GM18507 (cell line): ENCODE data around the gene SLX4.
"Not testable (repeated sequence)": the region's sequence is repeated elsewhere in the genome, so short reads cannot be mapped to it uniquely, and the experiment has no call there.

Experiments used
- DNase-seq: peaks from one replicate; pipeline ENCODE4 v3.0.0; 2011; ENCODE audit warnings: low read depth; ENCODE audit not compliant: insufficient read length; ENCODE audit errors: extremely low spot score
- FAIRE-seq: peaks from 2 replicates; lab custom pipeline; 2011; peaks lifted over from hg19 to GRCh38; lab: Jason Lieb, UNC

Gene SLX4

GRCh38 chr16:3643095-3643730, 31.8 kb upstream of the SLX4 start:
- no peak for DNase-seq
- no peak for FAIRE-seq

- no peak for FAIRE-seq
Measured at GRCh38 chr16:3642397-3643094, 31.1 kb upstream of the SLX4 start.

GRCh38 chr16:3641801-3642396, 30.5 kb upstream of the SLX4 start:
- no peak for DNase-seq
- FAIRE-seq = no peak

More at GRCh38 chr16:3642397-3643094, 31.1 kb upstream of the SLX4 start:
- DNase-seq = no peak

DNA sequence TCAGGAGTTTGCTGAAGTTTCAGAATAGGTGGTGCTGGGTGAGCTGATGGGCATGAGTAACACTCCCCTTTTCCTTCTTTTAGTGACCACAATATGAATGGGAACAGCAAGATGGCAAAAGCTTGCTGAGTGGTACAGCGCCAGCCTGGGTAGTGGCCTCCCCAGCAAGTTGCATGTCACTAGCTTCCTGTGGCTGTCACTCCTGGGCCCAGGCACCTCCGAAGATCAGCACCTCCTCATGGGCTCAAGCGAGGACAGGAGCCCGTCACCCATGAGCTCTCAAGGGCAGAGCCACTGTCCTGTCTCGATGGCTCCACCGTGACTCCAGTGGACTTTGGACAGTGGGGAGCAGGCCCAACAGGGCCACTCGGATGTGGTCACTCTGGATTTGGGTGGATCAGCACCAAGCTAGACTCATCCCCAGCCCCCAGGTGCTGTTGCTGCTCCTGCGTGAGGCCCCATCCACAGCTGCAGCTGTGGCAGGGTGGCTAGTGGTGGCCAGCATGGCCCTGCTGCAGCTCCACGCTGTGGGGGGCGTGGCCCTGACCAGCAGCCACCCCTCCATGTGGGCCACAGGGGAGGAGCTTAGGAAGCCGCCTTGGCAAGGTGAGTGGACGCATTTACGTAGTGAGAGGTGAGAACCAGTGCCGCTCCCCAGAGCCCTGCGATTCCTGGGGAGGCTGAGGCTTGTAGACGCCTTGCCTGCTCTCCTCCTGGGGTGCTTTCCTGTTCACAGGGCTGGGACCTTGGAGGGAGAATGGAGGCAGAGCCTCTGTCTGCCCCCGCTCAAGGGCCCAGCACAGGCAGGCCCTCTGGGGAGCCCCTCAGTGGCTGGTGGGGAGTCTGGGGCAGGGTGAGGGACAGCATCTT, 29.5 kb upstream of the SLX4 start:
- DNase-seq (no peak), FAIRE-seq (no peak)

- FAIRE-seq = no peak
- no peak for DNase-seq
Measured at GRCh38 chr16:3640207-3640606, 28.8 kb upstream of the SLX4 start.

DNA sequence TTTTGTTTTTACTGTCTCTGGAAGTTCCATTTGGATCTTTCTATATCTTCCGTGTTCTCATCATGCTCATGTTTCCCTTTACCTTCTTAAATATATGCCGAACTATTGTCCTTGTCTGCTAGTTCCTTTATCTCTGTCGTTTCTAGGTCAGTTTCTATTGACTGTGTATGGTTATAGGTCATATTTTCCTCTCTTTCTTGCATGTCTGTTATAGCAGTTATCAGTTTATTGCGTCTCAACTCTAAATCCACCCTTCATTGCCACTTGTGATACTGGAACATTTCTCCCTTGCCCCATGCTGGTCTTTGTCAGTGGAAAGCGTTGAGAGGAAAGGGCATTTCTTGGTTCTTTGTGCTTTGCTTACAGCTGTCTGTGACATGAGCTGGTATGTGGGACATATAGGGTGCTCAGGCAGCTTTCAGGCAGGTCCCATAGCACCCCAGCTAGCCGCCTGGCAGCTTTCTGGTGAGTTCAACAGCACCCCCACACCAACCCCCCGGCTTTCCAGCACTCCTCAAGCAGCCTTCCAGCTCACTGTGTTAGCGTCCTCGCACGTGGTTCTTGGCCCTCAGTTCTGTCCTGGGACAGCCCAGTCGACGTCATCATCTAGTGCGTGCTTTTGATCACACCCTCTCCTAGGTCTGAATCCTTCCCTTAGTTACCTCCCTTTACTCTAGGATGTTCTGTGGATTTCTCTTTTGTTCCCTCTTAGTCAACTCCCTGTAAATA, 27.7 kb upstream of the SLX4 start:
- no peak for FAIRE-seq

GRCh38 chr16:3637371-3637923, 26.0 kb upstream of the SLX4 start:
- no peak for DNase-seq
- FAIRE-seq = peak; percentile 24

More for the DNA sequence above, 27.7 kb upstream of the SLX4 start:
- DNase-seq = no peak

- DNase-seq (no peak), FAIRE-seq (peak; percentile 83)
Measured at GRCh38 chr16:3625911-3626732, 14.7 kb upstream of the SLX4 start.

- no peak for FAIRE-seq
- DNase-seq = no peak
Measured at GRCh38 chr16:3625331-3625730, 13.9 kb upstream of the SLX4 start.

DNA sequence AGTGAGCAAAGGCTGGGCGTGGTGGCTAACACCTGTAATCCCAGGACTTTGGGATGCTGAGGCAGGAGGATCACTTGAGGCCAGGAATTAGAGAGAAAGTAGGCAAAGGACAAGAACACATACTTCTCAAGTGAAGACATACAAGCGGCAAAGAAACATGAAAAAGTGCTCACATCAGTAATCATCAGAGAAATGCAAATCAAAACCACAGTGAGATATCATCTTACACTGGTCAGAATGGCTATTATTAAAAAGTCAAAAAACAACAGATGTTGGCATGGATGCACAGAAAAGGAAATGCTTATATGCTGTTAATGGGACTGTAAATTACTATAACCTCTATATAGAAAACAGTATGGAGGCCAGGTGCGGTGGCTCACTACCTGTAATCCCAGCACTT, 12.2 kb upstream of the SLX4 start:
- no peak for DNase-seq
- peak; percentile 80 for FAIRE-seq

GRCh38 chr16:3618769-3619141, 7.3 kb upstream of the SLX4 start:
- FAIRE-seq (no peak), DNase-seq (no peak)

- FAIRE-seq (no peak), DNase-seq (no peak)
Measured at GRCh38 chr16:3612510-3613466, 1.4 kb upstream of the SLX4 start.

GRCh38 chr16:3610698-3611145, 684 bp downstream of the SLX4 start:
- DNase-seq = no peak
- no peak for FAIRE-seq

DNA sequence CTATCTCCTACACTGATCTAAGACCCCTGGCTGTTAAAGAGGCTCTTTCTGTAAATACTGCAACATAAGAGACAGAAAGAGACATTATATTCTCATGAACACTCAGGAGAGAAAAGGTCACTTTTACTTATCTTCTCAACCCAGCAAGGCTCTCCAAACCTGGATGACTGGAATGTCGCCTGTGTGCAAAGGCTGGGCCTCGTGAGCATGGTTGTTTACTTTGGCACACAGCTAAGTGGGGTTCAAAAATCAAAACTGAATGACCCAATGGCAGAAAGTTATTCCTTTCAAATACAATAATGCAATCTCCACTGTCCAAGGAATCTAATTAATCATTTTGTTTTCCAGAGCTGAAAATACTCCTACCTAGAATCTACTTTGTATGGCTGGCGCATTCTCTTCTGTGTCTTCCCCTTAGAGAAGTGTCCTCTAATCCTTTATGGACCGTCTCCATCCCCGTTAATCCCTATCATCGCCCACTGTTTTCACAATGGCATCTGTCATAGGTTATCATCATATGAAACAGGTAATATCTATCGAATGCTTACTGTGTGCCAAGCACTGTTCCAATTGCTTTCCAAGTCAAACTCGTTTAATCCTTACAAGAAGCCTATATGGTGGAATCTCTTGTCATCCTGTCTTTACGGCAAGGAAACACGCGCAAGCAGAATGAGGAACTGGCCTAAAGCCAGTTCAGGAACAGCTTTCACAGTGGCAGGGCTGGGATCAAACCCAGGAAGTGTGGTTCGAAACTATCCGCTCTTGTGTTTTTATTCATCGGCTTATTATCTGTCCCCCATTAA, 1.3 kb downstream of the SLX4 start:
- FAIRE-seq (no peak), DNase-seq (no peak)

GRCh38 chr16:3608976-3609375, 2.4 kb downstream of the SLX4 start:
- DNase-seq, FAIRE-seq: not testable (repeated sequence)

DNA sequence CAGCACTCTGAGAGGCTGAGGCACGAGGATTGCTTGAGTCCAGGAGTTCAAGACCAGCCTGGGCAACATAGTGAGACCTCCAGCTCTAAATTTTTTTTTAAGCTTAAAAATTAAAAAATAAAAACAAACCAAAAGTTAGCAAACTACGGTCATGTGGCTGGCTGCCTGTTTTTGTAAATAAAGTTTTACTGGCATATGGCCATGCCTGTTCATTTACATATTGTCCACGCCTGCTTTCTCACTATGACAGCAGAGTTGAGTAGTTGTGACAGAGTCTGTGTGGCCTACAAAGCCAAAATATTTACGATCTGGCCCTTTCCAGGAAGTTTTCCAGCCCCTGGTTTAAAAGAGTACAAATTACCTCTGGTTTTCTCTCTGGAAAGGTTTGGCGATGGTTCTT, 3.3 kb downstream of the SLX4 start:
- FAIRE-seq = no peak
- no peak for DNase-seq
